CD4-positive, alpha-beta T cell treated with Interleukin-15 for 4 hours (primary cell): ENCODE results near the gene LRRC61.
"Not testable (repeated sequence)": the region's sequence is repeated elsewhere in the genome, so short reads cannot be mapped to it uniquely, and the experiment has no call there.

ENCODE experiments used
- DNase-seq: peaks from one replicate; pipeline ENCODE4 v3.0.0-alpha.2; 2020; ENCODE audit warnings: low spot score

Gene LRRC61

GRCh38 chr7:150307904-150308303 is 15.3 kb upstream of the LRRC61 start:
- DNase-seq: no peak

GRCh38 chr7:150308575-150308974 is 14.6 kb upstream of the LRRC61 start:
- DNase-seq: no peak

- DNase-seq: no peak
Measured at GRCh38 chr7:150311146-150311545, 12.0 kb upstream of the LRRC61 start.

GRCh38 chr7:150311711-150312110 is 11.4 kb upstream of the LRRC61 start:
- no peak for DNase-seq

- not testable (repeated sequence) for DNase-seq
Measured at GRCh38 chr7:150312649-150313366, 10.3 kb upstream of the LRRC61 start.

- no peak for DNase-seq
Measured at GRCh38 chr7:150313367-150313809, 9.8 kb upstream of the LRRC61 start.

GRCh38 chr7:150313870-150314269 is 9.3 kb upstream of the LRRC61 start:
- DNase-seq: no peak

- no peak for DNase-seq
Measured at GRCh38 chr7:150314639-150315239, 8.4 kb upstream of the LRRC61 start.

GRCh38 chr7:150316987-150317386 is 6.2 kb upstream of the LRRC61 start:
- not testable (repeated sequence) for DNase-seq

- DNase-seq: no peak
Measured at GRCh38 chr7:150317748-150318444, 5.3 kb upstream of the LRRC61 start.

GRCh38 chr7:150321788-150322113 is 1.4 kb upstream of the LRRC61 start:
- DNase-seq: no peak

GRCh38 chr7:150322114-150322832 is 882 bp upstream of the LRRC61 start:
- peak; percentile 75 for DNase-seq

- peak; percentile 37 for DNase-seq
Measured at GRCh38 chr7:150323682-150324372, 672 bp downstream of the LRRC61 start.

- DNase-seq: no peak
Measured at GRCh38 chr7:150324373-150324961, 1.3 kb downstream of the LRRC61 start.

GRCh38 chr7:150325110-150325611 is 2.0 kb downstream of the LRRC61 start:
- no peak for DNase-seq

GRCh38 chr7:150325901-150326300 is 2.7 kb downstream of the LRRC61 start:
- no peak for DNase-seq

- no peak for DNase-seq
Measured at GRCh38 chr7:150326657-150327268, 3.6 kb downstream of the LRRC61 start.

GRCh38 chr7:150327308-150327707 is 4.2 kb downstream of the LRRC61 start:
- no peak for DNase-seq

GRCh38 chr7:150329331-150330120 is 6.4 kb downstream of the LRRC61 start:
- DNase-seq: no peak

GRCh38 chr7:150330211-150330885 is 7.2 kb downstream of the LRRC61 start:
- DNase-seq: no peak
